Left renal cortex interstitium (tissue), 4 donors: ENCODE results near the gene NNT. TPM values are rescaled to one million over a fixed set of nuclear protein-coding genes. Genes with fewer than 3 reads are reported as not detected.
"Not testable (repeated sequence)": the region's sequence is repeated elsewhere in the genome, so short reads cannot be mapped to it uniquely, and the experiment has no call there.

ENCODE experiments used
- DNase-seq, 4 donors: peaks; one replicate each; pipeline ENCODE4 v3.0.0-alpha.2; 2013; ENCODE audit warnings: low read depth in 4 of 4, low spot score in 2 of 4, missing footprints in 1 of 4
- polyA plus RNA-seq, 4 donors: library from polyadenylated mRNA; unstranded; fragments of 120-200 nt; gene quantifications; one replicate each; pipeline ENCODE4 v1.2.1, GENCODE V29; 2013; ENCODE audit not compliant: insufficient read length in 4 of 4

NNT gene
- polyA plus RNA-seq, 4 donors, result 103 to 115 (median 113) TPM

GRCh38 chr5:43701227-43701626 lies 98.2 kb downstream of the NNT start:
- DNase-seq, result no peak

GRCh38 chr5:43702293-43702692 lies 99.3 kb downstream of the NNT start:
- no peak for DNase-seq

GRCh38 chr5:43702815-43703214 lies 99.8 kb downstream of the NNT start:
- no peak for DNase-seq

- DNase-seq, result no peak
Measured at GRCh38 chr5:43704243-43704642, 101.3 kb downstream of the NNT start.

- not testable (repeated sequence) for DNase-seq
Measured at GRCh38 chr5:43706576-43706975, 103.6 kb downstream of the NNT start.

DNA sequence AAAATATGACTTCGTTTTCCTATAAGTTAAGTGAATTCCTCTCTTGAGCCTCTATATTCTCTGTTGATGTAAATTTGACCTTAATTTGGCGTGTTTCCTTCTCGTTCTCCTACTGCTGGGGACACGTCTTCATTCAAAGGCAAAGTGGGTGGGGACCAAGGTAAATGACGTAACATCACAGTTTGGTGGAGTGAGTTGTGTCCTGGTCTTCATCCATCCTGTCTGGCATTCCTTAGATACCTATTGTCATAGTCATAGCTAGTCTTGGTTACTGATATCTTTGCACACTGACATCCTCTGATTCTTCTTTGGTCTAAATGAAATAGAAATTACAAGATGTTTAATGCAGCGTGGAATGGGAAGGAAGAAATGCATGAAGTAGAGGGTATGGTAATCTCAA lies 108.5 kb downstream of the NNT start:
- no peak for DNase-seq

- DNase-seq, result no peak
Measured at GRCh38 chr5:43712081-43712480, 109.1 kb downstream of the NNT start.

DNA sequence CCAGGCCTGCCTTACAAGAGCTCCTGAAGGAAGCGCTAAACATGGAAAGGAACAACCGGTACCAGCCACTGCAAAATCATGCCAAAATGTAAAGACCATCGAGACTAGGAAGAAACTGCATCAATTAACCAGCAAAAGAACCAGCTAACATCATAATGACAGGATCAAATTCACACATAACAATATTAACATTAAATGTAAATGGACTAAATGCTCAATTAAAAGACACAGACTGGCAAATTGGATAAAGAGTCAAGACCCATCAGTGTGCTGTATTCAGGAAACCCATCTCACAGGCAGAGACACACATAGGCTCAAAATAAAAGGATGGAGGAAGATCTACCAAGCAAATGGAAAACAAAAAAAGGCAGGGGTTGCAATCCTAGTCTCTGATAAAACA lies 116.8 kb downstream of the NNT start:
- not testable (repeated sequence) for DNase-seq

GRCh38 chr5:43728581-43728980 lies 125.6 kb downstream of the NNT start:
- DNase-seq, result no peak

- peak in 2 of 4 donors; percentile 10 to 19 for DNase-seq
Measured at GRCh38 chr5:43729846-43730478, 127.0 kb downstream of the NNT start.

GRCh38 chr5:43730832-43731342 lies 127.9 kb downstream of the NNT start:
- no peak for DNase-seq

- DNase-seq, result no peak
Measured at GRCh38 chr5:43731573-43731972, 128.6 kb downstream of the NNT start.

- not testable (repeated sequence) for DNase-seq
Measured at GRCh38 chr5:43745923-43746548, 143.1 kb downstream of the NNT start.

- DNase-seq, result no peak
Measured at GRCh38 chr5:43750809-43751208, 147.8 kb downstream of the NNT start.

- DNase-seq, result no peak
Measured at GRCh38 chr5:43753069-43753468, 150.1 kb downstream of the NNT start.

Other genes starting within 250 kb of the NNT start
- 1 to 10 TPM; 2.2 to 4.8 (median 3.3) TPM for gene CCL28, start 190.8 kb upstream of the NNT start, polyA plus RNA-seq
- gene TMEM267, start 119.3 kb upstream of the NNT start, polyA plus RNA-seq, result 10 to 100 TPM; 16.4 to 20.5 (median 19.2) TPM
- gene C5orf34, start 88.0 kb upstream of the NNT start, polyA plus RNA-seq, result 1 to 10 TPM; 4.2 to 7.6 (median 6.2) TPM
- gene PAIP1, start 46.1 kb upstream of the NNT start, polyA plus RNA-seq, result 100 to 1,000 TPM; 129 to 190 (median 161) TPM